ENCODE measurements around the gene RNF220. TPM values are rescaled to one million over a fixed set of nuclear protein-coding genes. Genes with fewer than 3 reads are reported as not detected.
"Not testable (repeated sequence)": the region's sequence is repeated elsewhere in the genome, so short reads cannot be mapped to it uniquely, and the experiment has no call there.

The RNF220 gene
- total RNA-seq, 2 donors from 2014 or later = 85.4 to 124 TPM

DNA sequence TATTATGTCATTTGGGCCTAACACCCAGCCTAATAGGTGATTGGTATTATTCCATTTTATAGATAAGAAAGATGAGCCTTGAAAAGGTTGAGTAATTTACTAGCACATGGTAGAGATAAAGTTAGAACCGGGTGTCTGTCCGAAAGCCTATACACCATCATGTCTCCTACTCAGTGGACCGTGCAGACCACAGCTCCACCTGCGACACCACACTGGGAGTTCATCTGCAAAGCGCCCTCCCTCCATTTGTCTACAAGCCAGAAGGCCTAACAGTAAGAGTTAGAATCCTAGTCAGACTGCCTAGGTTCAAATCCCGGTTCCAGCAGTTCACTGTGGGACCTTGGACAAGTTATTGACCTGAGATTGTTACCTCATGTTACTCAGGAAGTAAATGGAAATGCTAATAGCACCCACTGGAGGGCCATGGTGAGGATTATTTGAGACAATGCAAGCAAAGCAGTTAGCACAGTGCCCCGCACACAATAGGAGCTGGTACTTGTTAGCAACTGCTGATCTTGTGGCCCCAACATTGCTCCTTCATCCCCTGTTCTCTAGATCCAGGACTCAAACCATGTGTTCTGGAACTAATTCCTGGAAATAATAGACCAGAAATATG is 289.9 kb downstream of the RNF220 start:
- no peak overlapping the region for H3K4me3 ChIP-seq
- intact Hi-C loops (cut with DNase I) = no loop called here

DNA sequence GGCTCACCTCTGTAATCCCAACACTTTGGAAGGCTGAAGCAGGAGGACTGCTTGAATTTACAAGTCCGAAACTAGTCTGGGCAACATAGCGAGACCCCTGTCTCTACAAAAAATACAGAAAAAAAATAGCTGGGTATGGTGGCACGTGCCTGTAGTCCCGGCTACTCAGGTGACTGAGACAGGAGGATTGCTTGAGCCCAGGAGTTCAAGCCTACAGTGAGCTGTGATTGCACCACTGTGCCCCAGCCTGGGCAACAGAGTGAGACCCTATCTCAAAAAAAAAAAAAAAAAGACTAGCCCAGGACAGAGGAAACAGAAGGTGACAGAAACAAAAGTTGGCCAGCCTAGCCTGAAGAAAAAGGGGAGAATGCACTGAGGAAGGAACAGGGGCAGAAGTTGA is 290.6 kb downstream of the RNF220 start:
- intact Hi-C loops (cut with DNase I) = no loop called here
- no peak overlapping the region for H3K4me3 ChIP-seq
- no peaks in the 10 kb centered on the region for H3K9me3 ChIP-seq
- no peak for TF ChIP-seq POLR2A (IDR thresholded peaks at IDR 0.05)
- TF ChIP-seq, protein P1, sequence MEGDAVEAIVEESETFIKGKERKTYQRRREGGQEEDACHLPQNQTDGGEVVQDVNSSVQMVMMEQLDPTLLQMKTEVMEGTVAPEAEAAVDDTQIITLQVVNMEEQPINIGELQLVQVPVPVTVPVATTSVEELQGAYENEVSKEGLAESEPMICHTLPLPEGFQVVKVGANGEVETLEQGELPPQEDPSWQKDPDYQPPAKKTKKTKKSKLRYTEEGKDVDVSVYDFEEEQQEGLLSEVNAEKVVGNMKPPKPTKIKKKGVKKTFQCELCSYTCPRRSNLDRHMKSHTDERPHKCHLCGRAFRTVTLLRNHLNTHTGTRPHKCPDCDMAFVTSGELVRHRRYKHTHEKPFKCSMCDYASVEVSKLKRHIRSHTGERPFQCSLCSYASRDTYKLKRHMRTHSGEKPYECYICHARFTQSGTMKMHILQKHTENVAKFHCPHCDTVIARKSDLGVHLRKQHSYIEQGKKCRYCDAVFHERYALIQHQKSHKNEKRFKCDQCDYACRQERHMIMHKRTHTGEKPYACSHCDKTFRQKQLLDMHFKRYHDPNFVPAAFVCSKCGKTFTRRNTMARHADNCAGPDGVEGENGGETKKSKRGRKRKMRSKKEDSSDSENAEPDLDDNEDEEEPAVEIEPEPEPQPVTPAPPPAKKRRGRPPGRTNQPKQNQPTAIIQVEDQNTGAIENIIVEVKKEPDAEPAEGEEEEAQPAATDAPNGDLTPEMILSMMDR (IDR thresholded peaks at IDR 0.05) = no peak
- ATAC-seq (no peak), DNase-seq (no peak)
- H3K4me1 ChIP-seq = no peaks in the 10 kb centered on the region
- H3K27me3 ChIP-seq = no peaks in the 10 kb centered on the region
- H3K27ac ChIP-seq = no peak overlapping the region
- H3K36me3 ChIP-seq (replicated peaks in 1 of 2; ENCODE audit: insufficient read depth in 1 of 2, low read depth in 2 of 2) = no peaks in the 10 kb centered on the region
- 74 to 84% methylated on average over 4 of the region's 4 CpGs for WGBS, 2 donors

More for the DNA sequence above, 289.9 kb downstream of the RNF220 start:
- TF ChIP-seq, protein P1 (IDR thresholded peaks at IDR 0.05) = no peak
- TF ChIP-seq POLR2A (IDR thresholded peaks at IDR 0.05) = no peak
- Histone ChIP-seq H3K4me1 (no peaks in the 10 kb centered on the region), H3K27ac (no peak overlapping the region), H3K36me3 (replicated peaks in 1 of 2; ENCODE audit: insufficient read depth in 1 of 2, low read depth in 2 of 2) (no peaks in the 10 kb centered on the region), H3K27me3 (no peaks in the 10 kb centered on the region), H3K9me3 (no peaks in the 10 kb centered on the region)
- ATAC-seq = no peak
- DNase-seq = no peak
- WGBS, 2 donors = 90 to 93% methylated on average over 7 of the region's 7 CpGs

DNA sequence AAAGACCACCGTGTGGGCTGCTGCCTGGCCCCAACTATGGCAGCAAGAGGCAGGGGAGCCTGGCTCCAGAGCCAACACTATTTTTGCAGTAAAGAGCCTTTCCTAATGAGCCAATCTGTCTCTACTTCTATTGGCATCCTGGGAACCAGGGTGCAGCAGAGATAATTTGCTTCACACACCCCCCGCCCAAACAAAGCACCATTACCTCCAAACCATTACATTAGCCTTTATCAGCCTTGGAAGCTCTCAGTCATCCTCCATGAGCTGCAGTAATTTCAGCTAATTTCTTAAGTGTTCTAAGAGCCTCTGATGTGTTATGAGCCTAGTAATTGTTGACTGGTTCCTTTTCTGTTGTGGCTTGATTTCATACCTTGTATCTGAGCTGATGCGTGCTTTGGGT is 291.0 kb downstream of the RNF220 start:
- Histone ChIP-seq H3K9me3 (no peaks in the 10 kb centered on the region), H3K4me3 (no peak overlapping the region), H3K36me3 (replicated peaks in 1 of 2; ENCODE audit: insufficient read depth in 1 of 2, low read depth in 2 of 2) (no peaks in the 10 kb centered on the region), H3K27ac (no peak overlapping the region), H3K4me1 (no peaks in the 10 kb centered on the region), H3K27me3 (no peaks in the 10 kb centered on the region)
- TF ChIP-seq POLR2A (IDR thresholded peaks at IDR 0.05) = no peak
- TF ChIP-seq, protein P1 (IDR thresholded peaks at IDR 0.05) = no peak
- ATAC-seq (no peak), DNase-seq (no peak)
- 81 to 91% methylated on average over 3 of the region's 3 CpGs for WGBS, 2 donors
- intact Hi-C loops (cut with DNase I) = no loop called here

DNA sequence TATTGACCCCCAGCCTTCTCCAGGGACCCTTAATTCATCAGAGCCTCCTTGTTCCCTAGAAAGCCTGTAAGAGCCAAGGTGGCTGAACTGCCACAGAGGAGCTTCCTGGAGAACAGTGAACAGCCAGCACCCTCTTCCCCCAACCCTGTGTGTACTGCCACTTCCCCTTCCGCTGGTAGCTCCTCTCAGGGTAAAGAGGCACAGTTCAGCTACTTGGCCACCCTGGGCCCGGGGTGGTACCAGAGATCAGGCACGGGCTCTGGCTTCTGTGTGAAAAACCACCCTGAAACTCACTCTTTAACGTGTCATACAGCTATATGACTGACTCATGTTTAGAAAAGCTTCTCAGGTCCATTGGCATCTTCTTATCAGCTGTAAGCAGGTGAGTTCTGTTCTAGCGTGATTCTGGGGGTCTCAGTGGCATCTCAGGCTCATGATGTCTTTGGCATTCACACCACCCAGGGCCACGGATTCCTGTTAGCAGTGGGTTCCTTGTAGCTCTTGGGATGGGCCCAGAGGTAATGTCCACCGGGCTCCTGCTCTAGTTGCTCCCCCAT is 291.8 kb downstream of the RNF220 start:
- H3K9me3 ChIP-seq = no peaks in the 10 kb centered on the region
- intact Hi-C loops (cut with DNase I) = no loop called here
- DNase-seq (no peak), ATAC-seq (no peak)
- no peaks in the 10 kb centered on the region for H3K4me1 ChIP-seq
- H3K27me3 ChIP-seq = no peaks in the 10 kb centered on the region
- no peaks in the 10 kb centered on the region for H3K36me3 ChIP-seq (replicated peaks in 1 of 2; ENCODE audit: insufficient read depth in 1 of 2, low read depth in 2 of 2)
- H3K4me3 ChIP-seq = no peak overlapping the region
- TF ChIP-seq, protein P1 (IDR thresholded peaks at IDR 0.05) = no peak
- TF ChIP-seq POLR2A (IDR thresholded peaks at IDR 0.05) = no peak
- no peak overlapping the region for H3K27ac ChIP-seq
- WGBS, 2 donors = 49 to 80% methylated on average over 3 to 7 of the region's 7 CpGs

DNA sequence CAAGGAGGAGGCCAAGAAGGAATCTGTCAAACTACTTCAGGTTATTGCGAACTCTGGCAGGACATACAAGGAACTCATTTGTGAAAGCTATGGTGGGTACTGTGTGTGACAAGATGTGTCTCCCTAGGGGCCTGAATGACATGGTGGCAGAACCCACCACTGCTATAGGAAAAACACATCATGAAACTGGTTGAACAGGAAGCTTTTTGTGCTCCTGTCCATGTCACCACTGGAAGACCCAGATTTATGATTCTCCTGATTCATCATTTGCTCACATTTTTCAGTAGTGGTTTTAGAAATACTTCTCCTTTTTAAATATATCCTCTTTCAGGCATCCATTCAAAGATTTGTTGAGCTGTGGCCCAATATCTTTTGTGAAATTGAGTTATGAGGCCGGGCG is 293.1 kb downstream of the RNF220 start:
- no peaks in the 10 kb centered on the region for H3K4me1 ChIP-seq
- H3K27me3 ChIP-seq = no peaks in the 10 kb centered on the region
- no peaks in the 10 kb centered on the region for H3K36me3 ChIP-seq (replicated peaks in 1 of 2; ENCODE audit: insufficient read depth in 1 of 2, low read depth in 2 of 2)
- DNase-seq = no peak
- WGBS, 2 donors = 82 to 87% methylated on average over 3 of the region's 3 CpGs
- TF ChIP-seq POLR2A (IDR thresholded peaks at IDR 0.05) = no peak
- TF ChIP-seq, protein P1 (IDR thresholded peaks at IDR 0.05) = no peak
- no peak overlapping the region for H3K4me3 ChIP-seq
- H3K9me3 ChIP-seq = no peaks in the 10 kb centered on the region
- no peak for ATAC-seq
- intact Hi-C loops (cut with DNase I) = no loop called here
- no peak overlapping the region for H3K27ac ChIP-seq

DNA sequence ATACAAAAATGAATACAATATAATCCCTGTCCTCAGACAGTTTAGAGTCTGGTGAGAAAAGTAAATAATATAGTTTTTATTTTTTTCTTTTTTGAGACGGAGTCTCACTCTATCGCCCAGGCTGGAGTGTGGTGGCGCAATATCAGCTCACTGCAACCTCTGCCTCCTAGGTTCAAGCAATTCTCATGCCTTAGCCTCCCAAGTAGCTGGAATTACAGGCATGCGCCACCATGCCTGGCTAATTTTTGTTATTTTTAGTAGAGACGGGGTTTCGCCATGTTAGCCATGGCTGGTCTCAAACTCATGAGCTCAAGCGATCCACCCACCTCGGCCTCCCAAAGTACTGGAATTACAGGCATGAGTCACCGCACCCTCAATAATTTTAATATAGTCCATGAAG is 294.3 kb downstream of the RNF220 start:
- H3K4me1 ChIP-seq; H3K27me3 ChIP-seq; H3K36me3 ChIP-seq (replicated peaks in 1 of 2; ENCODE audit: insufficient read depth in 1 of 2, low read depth in 2 of 2); H3K4me3 ChIP-seq; ATAC-seq; intact Hi-C loops (cut with DNase I); DNase-seq; H3K27ac ChIP-seq; H3K9me3 ChIP-seq: not testable (repeated sequence)
- 83 to 85% methylated on average over 9 of the region's 9 CpGs for WGBS, 2 donors

All from body of pancreas (tissue), 4 donors.